Activated CD8-positive, alpha-beta T cell treated with anti-CD3 and anti-CD28 coated beads for 36 hours (primary cell): Measurements from ENCODE around the gene QSOX1. TPM values are rescaled to one million over a fixed set of nuclear protein-coding genes. Genes with fewer than 3 reads are reported as not detected.

Experiments used
- ATAC-seq: fragments of 200-7000 bp; cut with Tn5 transposase; one replicate; pipeline ENCODE4 v1.10.0; 2021; ENCODE audit warnings: mild to moderate bottlenecking, moderate library complexity
- CTCF ChIA-PET: fragments of 350-600 bp; sonication (Branson Sonifier 250); formaldehyde crosslinking; loops from one replicate; lab custom pipeline; 2021; ENCODE audit warnings: antibody characterized with exemption; lab: Charles Lee
- POLR2A ChIA-PET: fragments of 350-600 bp; sonication (Branson Sonifier 250); formaldehyde crosslinking; loops from one replicate; lab custom pipeline; 2021; ENCODE audit warnings: antibody characterized with exemption; lab: Charles Lee
- DNase-seq: peaks from one replicate; pipeline ENCODE4 v3.0.0-alpha.2; 2020
- H3K27ac Mint-ChIP-seq: one replicate; pipeline ENCODE4 v1.8.0; 2021; ENCODE audit warnings: mild to moderate bottlenecking, mixed read lengths
- H3K27me3 Mint-ChIP-seq: one replicate; pipeline ENCODE4 v1.8.0; 2021; ENCODE audit warnings: mixed read lengths
- H3K36me3 Mint-ChIP-seq: one replicate; pipeline ENCODE4 v1.8.0; 2021; ENCODE audit warnings: low read depth, mixed read lengths
- H3K4me1 Mint-ChIP-seq: one replicate; pipeline ENCODE4 v1.8.0; 2021; ENCODE audit warnings: low read depth, mixed read lengths
- H3K4me3 Mint-ChIP-seq: one replicate; pipeline ENCODE4 v1.8.0; 2021; ENCODE audit warnings: mild to moderate bottlenecking, moderate library complexity, mixed read lengths
- H3K9me3 Mint-ChIP-seq: one replicate; pipeline ENCODE4 v1.8.0; 2021; ENCODE audit warnings: mixed read lengths
- intact Hi-C: fragments of 100-400 bp; cut with micrococcal nuclease; formaldehyde crosslinking; loops from one replicate; pipeline ENCODE4 v1.10.0; 2022
- total RNA-seq, 2 experiments: library from RNA; stranded (reverse); gene quantifications; one replicate each; pipeline ENCODE4 v1.2.3, GENCODE V29; 2021
- TF ChIP-seq, protein P1 (sequence below): fragments of 200-600 bp; IDR thresholded peaks from one replicate; pipeline ENCODE4 v1.8.0; 2022; ENCODE audit warnings: antibody characterized with exemption, mild to moderate bottlenecking

Gene QSOX1
- total RNA-seq, 2 experiments from 2014 or later, result 32.2 to 33.9 TPM

DNA sequence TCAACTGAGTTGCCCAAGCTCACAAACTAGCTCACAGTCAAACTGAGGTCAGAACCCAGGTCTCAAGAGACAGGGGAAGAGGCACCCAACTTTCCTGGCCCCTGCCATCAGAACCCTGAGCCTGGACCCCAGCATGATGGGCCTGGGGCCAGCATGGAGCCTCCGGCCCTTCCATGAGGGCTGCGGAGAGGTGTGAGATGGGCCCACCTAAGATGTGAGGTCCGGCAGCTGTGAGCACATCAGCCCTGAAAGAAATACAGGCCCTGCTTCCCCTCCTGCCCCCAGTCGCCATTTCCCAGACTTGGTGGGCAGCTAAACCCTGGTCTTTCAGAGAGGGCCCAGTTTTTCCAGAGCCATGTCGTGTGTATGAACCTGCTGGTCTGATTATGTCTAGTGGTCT lies 30.6 kb downstream of the QSOX1 start:
- Mint-ChIP-seq H3K9me3 (no peaks in the 10 kb centered on the region), H3K4me1 (no peaks in the 10 kb centered on the region), H3K36me3 (peaks cover 2% of the 10 kb centered on the region), H3K4me3 (no peak overlapping the region), H3K27me3 (no peaks in the 10 kb centered on the region), H3K27ac (no peak overlapping the region)
- DNase-seq, result no peak
- intact Hi-C loops, result no loop called here
- POLR2A ChIA-PET, result no interaction called here
- no peak for ATAC-seq
- TF ChIP-seq, protein P1, sequence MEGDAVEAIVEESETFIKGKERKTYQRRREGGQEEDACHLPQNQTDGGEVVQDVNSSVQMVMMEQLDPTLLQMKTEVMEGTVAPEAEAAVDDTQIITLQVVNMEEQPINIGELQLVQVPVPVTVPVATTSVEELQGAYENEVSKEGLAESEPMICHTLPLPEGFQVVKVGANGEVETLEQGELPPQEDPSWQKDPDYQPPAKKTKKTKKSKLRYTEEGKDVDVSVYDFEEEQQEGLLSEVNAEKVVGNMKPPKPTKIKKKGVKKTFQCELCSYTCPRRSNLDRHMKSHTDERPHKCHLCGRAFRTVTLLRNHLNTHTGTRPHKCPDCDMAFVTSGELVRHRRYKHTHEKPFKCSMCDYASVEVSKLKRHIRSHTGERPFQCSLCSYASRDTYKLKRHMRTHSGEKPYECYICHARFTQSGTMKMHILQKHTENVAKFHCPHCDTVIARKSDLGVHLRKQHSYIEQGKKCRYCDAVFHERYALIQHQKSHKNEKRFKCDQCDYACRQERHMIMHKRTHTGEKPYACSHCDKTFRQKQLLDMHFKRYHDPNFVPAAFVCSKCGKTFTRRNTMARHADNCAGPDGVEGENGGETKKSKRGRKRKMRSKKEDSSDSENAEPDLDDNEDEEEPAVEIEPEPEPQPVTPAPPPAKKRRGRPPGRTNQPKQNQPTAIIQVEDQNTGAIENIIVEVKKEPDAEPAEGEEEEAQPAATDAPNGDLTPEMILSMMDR, result no peak
- CTCF ChIA-PET, result interaction anchor here (1.0 to 1.1 kb wide), 2 partner anchors 27 to 371 kb away, joined by 3 read pairs; no protein-coding TSS in a partner anchor

DNA sequence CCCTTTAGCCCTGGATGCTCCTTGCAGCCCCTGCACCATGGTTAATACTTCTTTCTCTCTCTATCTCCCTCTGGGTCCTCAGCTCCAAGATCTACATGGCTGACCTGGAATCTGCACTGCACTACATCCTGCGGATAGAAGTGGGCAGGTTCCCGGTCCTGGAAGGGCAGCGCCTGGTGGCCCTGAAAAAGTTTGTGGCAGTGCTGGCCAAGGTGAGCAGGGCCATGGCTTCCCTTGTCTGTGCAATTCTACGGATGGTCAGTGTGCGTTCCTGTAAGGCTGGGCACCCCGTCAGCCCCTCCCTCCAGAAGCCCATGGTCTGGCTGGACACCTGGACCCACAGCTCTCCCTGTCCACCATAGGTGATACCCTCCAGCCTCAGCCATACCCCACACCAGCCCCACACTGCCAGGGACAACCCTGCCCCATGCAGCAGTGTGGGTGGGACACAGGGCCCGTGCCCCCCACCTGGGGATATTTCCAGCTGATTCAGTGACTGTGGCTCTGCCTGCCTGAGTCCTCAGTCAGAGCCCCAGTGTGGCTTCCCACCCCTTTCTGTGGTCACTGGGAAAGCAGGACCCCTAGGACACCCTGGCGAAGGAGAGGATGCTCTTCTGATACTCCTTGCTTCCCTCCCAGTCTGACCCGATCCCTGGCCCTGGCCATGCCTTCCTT lies 31.4 kb downstream of the QSOX1 start:
- Mint-ChIP-seq H3K27me3 (no peaks in the 10 kb centered on the region), H3K9me3 (no peaks in the 10 kb centered on the region), H3K36me3 (peaks cover 2% of the 10 kb centered on the region), H3K4me1 (peaks cover under 1% of the 10 kb centered on the region), H3K27ac (no peak overlapping the region), H3K4me3 (no peak overlapping the region)
- intact Hi-C loops, result no loop called here
- DNase-seq (no peak), ATAC-seq (no peak)
- ChIA-PET CTCF (interaction anchor here (1.0 kb wide), 1 partner anchor 372 kb away, joined by 3 read pairs; no protein-coding TSS in a partner anchor), POLR2A (no interaction called here)
- TF ChIP-seq, protein P1, result no peak

DNA sequence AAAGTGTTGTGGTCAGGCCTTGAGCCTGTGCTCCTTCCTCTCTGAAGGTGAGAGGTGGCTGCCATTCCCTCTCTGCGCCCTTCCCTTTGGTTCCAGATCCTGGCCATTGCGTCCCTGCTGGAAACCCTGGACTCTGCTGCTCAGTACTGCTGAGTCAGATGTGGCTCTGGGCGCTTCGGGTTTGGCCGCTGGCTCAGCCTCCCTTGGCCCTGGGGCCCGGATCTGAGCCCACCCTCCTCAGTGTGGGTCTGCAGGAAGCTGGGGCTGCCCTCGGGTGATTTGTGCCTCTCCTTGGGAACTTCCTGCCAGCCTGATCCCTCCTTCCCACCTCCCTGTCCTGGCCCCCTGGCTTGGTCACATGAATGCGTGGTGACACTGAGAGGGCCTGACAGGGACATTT lies 32.2 kb downstream of the QSOX1 start:
- no peak overlapping the region for H3K4me3 Mint-ChIP-seq
- TF ChIP-seq, protein P1, result no peak
- ChIA-PET POLR2A (no interaction called here), CTCF (interaction anchor here (2.7 kb wide), 1 partner anchor 8 kb away, joined by 17 read pairs; no protein-coding TSS in a partner anchor)
- DNase-seq (no peak), ATAC-seq (no peak)
- H3K9me3 Mint-ChIP-seq, result no peaks in the 10 kb centered on the region
- H3K27me3 Mint-ChIP-seq, result no peaks in the 10 kb centered on the region
- intact Hi-C loops, result no loop called here
- peaks cover 2% of the 10 kb centered on the region for H3K36me3 Mint-ChIP-seq
- H3K4me1 Mint-ChIP-seq, result peaks cover 8% of the 10 kb centered on the region
- no peak overlapping the region for H3K27ac Mint-ChIP-seq

DNA sequence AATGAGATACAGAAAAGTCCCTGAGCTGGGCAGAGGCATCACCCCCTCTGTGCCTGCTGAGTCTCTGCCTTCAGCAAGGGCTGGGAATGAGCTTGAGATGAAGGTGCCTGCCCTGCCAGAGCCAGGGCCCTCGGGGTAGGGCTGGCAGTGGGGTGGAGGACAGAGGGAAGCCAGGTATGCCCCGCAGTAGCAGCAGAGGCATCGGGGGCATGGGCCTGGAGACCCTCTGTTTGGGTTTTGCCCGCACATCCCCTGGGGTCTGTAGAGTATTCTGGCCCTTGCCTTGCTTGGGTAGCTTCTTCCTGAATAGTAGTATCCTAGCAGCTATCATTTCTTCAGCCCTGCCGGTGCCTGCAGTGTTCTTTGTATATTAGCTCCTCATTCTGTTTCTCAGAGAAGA lies 33.0 kb downstream of the QSOX1 start:
- TF ChIP-seq, protein P1, result no peak
- ATAC-seq (no peak), DNase-seq (no peak)
- ChIA-PET CTCF (interaction anchor here (0.6 to 2.7 kb wide), 8 partner anchors 9 to 481 kb away, joined by 3 to 17 read pairs (median 4); no protein-coding TSS in a partner anchor), POLR2A (interaction anchor here (1.0 kb wide), 1 partner anchor 8 kb away, joined by 3 read pairs; no protein-coding TSS in a partner anchor)
- H3K36me3 Mint-ChIP-seq, result peaks cover 2% of the 10 kb centered on the region
- intact Hi-C loops, result no loop called here
- H3K27me3 Mint-ChIP-seq, result no peaks in the 10 kb centered on the region
- no peak overlapping the region for H3K4me3 Mint-ChIP-seq
- no peak overlapping the region for H3K27ac Mint-ChIP-seq
- H3K9me3 Mint-ChIP-seq, result no peaks in the 10 kb centered on the region
- peaks cover 16% of the 10 kb centered on the region for H3K4me1 Mint-ChIP-seq

DNA sequence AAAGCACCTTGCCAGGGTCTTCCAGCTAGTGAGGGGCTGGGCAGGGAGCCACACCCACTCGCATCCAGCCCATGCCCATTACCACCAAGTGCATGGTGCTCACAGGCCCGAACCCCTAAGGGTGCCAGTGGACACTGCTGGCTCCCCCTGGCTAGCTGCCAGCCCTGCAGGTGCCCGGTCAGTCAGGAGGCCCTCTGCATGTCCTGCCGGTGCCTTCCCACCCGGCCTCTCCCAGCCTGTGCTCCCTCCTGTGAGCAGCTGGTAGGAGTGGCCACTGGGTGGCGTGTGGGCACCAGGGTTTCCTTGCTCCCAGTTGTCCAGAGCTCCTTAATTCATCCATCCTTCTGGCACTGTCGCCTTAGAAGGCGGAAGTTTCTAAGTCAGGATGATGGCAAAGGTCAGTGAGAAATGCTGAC lies 33.4 kb downstream of the QSOX1 start:
- intact Hi-C loops, result no loop called here
- H3K27me3 Mint-ChIP-seq, result no peaks in the 10 kb centered on the region
- H3K4me1 Mint-ChIP-seq, result peaks cover 17% of the 10 kb centered on the region
- no peak overlapping the region for H3K27ac Mint-ChIP-seq
- ATAC-seq (no peak), DNase-seq (peak; percentile 18)
- H3K9me3 Mint-ChIP-seq, result no peaks in the 10 kb centered on the region
- TF ChIP-seq, protein P1, result peak; percentile 27
- H3K4me3 Mint-ChIP-seq, result no peak overlapping the region
- ChIA-PET CTCF (interaction anchor here (0.6 to 2.7 kb wide), 10 partner anchors 9 to 482 kb away, joined by 3 to 17 read pairs (median 4); no protein-coding TSS in a partner anchor), POLR2A (interaction anchor here (1.0 kb wide), 1 partner anchor 8 kb away, joined by 3 read pairs; no protein-coding TSS in a partner anchor)
- peaks cover 2% of the 10 kb centered on the region for H3K36me3 Mint-ChIP-seq
